IMR-90 (cell line): ENCODE measurements around the gene HNRNPL. TPM values are rescaled to one million over a fixed set of nuclear protein-coding genes. Genes with fewer than 3 reads are reported as not detected.

Experiments used
- ATAC-seq: fragments of 200-7000 bp; cut with Tn5 transposase; 2 replicates; pipeline ENCODE4 v1.9.1; 2020; ENCODE audit warnings: low read depth, mild to moderate bottlenecking, moderate library complexity
- BruUV-seq: library from RNA; stranded (reverse); fragments of 400-500 nt; replicated peaks from 2 replicates; lab custom pipeline; 2021; lab: Mats Ljungman, UMichigan
- CTCF ChIA-PET: fragments of 300-600 bp; formaldehyde crosslinking; extraction: SDS; loops from one replicate; lab custom pipeline; 2021; ENCODE audit warnings: antibody characterized with exemption; lab: Yijun Ruan, JAX
- POLR2A ChIA-PET: fragments of 300-600 bp; sonication (Branson Sonifier 250); formaldehyde crosslinking; loops from one replicate; lab custom pipeline; 2022; ENCODE audit warnings: antibody characterized with exemption; ENCODE audit not compliant: unreplicated experiment; lab: Charles Lee
- DNase-seq: peaks from one replicate; pipeline ENCODE4 v3.0.0; 2013
- H2AFZ ChIP-seq: replicated peaks from 2 replicates; pipeline ENCODE3; 2013; ENCODE audit warnings: low read length, mild to moderate bottlenecking; ENCODE audit not compliant: poor library complexity
- H2AK5ac ChIP-seq: 2 replicates; pipeline ENCODE4 v1.6.1; 2013; ENCODE audit warnings: low read depth, low read length, inconsistent platforms
- H2AK9ac ChIP-seq: replicated peaks from 2 replicates; pipeline ENCODE3; 2013; ENCODE audit warnings: mild to moderate bottlenecking, low read depth, low read length, moderate library complexity; ENCODE audit not compliant: poor library complexity
- H2BK120ac ChIP-seq: 2 replicates; pipeline ENCODE4 v1.6.1; 2013; ENCODE audit warnings: low read depth, low read length, inconsistent platforms
- H2BK15ac ChIP-seq: 3 replicates; pipeline ENCODE4 v1.6.1; 2013; ENCODE audit warnings: low read depth, low read length, inconsistent platforms
- H2BK20ac ChIP-seq: 2 replicates; pipeline ENCODE4 v1.6.1; 2013; ENCODE audit warnings: low read depth, mild to moderate bottlenecking, inconsistent platforms, low read length, moderate library complexity
- H2BK5ac ChIP-seq: 2 replicates; pipeline ENCODE4 v1.6.1; 2013; ENCODE audit warnings: mild to moderate bottlenecking, low read depth, low read length, inconsistent platforms; ENCODE audit not compliant: poor library complexity, severe bottlenecking
- H3K14ac ChIP-seq: replicated peaks from 2 replicates; pipeline ENCODE4 v1.6.1; 2013; ENCODE audit warnings: low read depth, low read length, inconsistent platforms
- H3K18ac ChIP-seq: 2 replicates; pipeline ENCODE4 v1.6.1; 2013; ENCODE audit warnings: low read depth, low read length, control low read depth
- H3K23ac ChIP-seq: 2 replicates; pipeline ENCODE4 v1.6.1; 2013; ENCODE audit warnings: low read depth, low read length, inconsistent platforms
- H3K27ac ChIP-seq: 2 replicates; pipeline ENCODE4 v1.5.1; 2013; ENCODE audit warnings: mild to moderate bottlenecking, control low read depth, low read length; ENCODE audit not compliant: insufficient read depth
- H3K27me3 ChIP-seq: 2 replicates; pipeline ENCODE4 v1.6.1; 2013; ENCODE audit warnings: low read length; ENCODE audit not compliant: control insufficient read depth, insufficient read depth
- H3K36me3 ChIP-seq: 2 replicates; pipeline ENCODE4 v1.6.1; 2013; ENCODE audit warnings: low read length, mixed read lengths; ENCODE audit not compliant: control insufficient read depth, insufficient read depth
- H3K4ac ChIP-seq: 2 replicates; pipeline ENCODE4 v1.6.1; 2013; ENCODE audit warnings: low read depth, low read length, inconsistent platforms
- H3K4me1 ChIP-seq: 2 replicates; pipeline ENCODE4 v1.6.1; 2013; ENCODE audit warnings: low read length, mixed read lengths; ENCODE audit not compliant: control insufficient read depth, insufficient read depth
- H3K4me2 ChIP-seq: 2 replicates; pipeline ENCODE4 v1.6.1; 2013; ENCODE audit warnings: low read depth, mild to moderate bottlenecking, control low read depth, low read length, moderate library complexity
- H3K4me3 ChIP-seq: 2 replicates; pipeline ENCODE4 v1.5.1; 2013; ENCODE audit warnings: low read depth, mild to moderate bottlenecking, control low read depth, low read length, moderate library complexity; ENCODE audit not compliant: insufficient read depth
- H3K56ac ChIP-seq: 2 replicates; pipeline ENCODE4 v1.6.1; 2013; ENCODE audit warnings: low read length, inconsistent platforms; ENCODE audit not compliant: insufficient read depth; ENCODE audit errors: extremely low read depth
- H3K79me1 ChIP-seq, 2 experiments: 2 replicates each; pipeline ENCODE4 v1.6.1; 2013; ENCODE audit warnings: low read length in 2 of 2, inconsistent platforms in 1 of 2, low read depth in 1 of 2
- H3K9ac ChIP-seq: 2 replicates; pipeline ENCODE4 v1.6.1; 2013; ENCODE audit warnings: low read depth, low read length, control low read depth
- H3K9me1 ChIP-seq: 2 replicates; pipeline ENCODE4 v1.6.1; 2013; ENCODE audit warnings: low read length, inconsistent platforms; ENCODE audit not compliant: insufficient read depth
- H3K9me3 ChIP-seq: 2 replicates; pipeline ENCODE4 v1.6.1; 2013; ENCODE audit warnings: low read length; ENCODE audit not compliant: control insufficient read depth, insufficient read depth
- H4K20me1 ChIP-seq: 2 replicates; pipeline ENCODE4 v1.6.1; 2013; ENCODE audit warnings: low read length, inconsistent platforms; ENCODE audit not compliant: insufficient read depth
- H4K5ac ChIP-seq: 2 replicates; pipeline ENCODE4 v1.6.1; 2013; ENCODE audit warnings: mild to moderate bottlenecking, low read depth, low read length, control low read depth
- H4K8ac ChIP-seq, 2 experiments: 2 replicates each; pipeline ENCODE4 v1.6.1; 2013; ENCODE audit warnings: low read depth in 2 of 2, low read length in 2 of 2, control low read depth in 1 of 2, inconsistent platforms in 1 of 2
- H4K91ac ChIP-seq: 2 replicates; pipeline ENCODE4 v1.6.1; 2013; ENCODE audit warnings: low read depth, low read length, inconsistent platforms; ENCODE audit not compliant: insufficient read depth
- CEBPB ChIP-seq: IDR thresholded peaks from 2 replicates; pipeline ENCODE4 v1.6.1; 2012; ENCODE audit warnings: low read depth, low read length, improper control_type of control experiment
- CHD1 ChIP-seq: IDR thresholded peaks from 2 replicates; pipeline ENCODE4 v1.6.1; 2012; ENCODE audit warnings: low read depth, low read length, improper control_type of control experiment
- FOS ChIP-seq: fragments of 150-350 bp; IDR thresholded peaks from 2 replicates; pipeline ENCODE4 v1.6.1; 2016; ENCODE audit warnings: low read depth, low read length
- MAFK ChIP-seq: IDR thresholded peaks from 2 replicates; pipeline ENCODE4 v1.6.1; 2012; ENCODE audit warnings: low read depth, low read length, improper control_type of control experiment
- MAZ ChIP-seq: IDR thresholded peaks from 2 replicates; pipeline ENCODE4 v1.6.1; 2012; ENCODE audit warnings: low read depth, mild to moderate bottlenecking, low read length, improper control_type of control experiment, moderate library complexity, borderline replicate concordance
- MXI1 ChIP-seq: IDR thresholded peaks from 2 replicates; pipeline ENCODE4 v1.6.1; 2012; ENCODE audit warnings: low read depth, mild to moderate bottlenecking, low read length, moderate library complexity, borderline replicate concordance
- NFE2L2 ChIP-seq: fragments of 150-350 bp; IDR thresholded peaks from 2 replicates; pipeline ENCODE4 v1.6.1; 2016; ENCODE audit warnings: low read depth, mild to moderate bottlenecking, low read length
- POLR2A ChIP-seq: IDR thresholded peaks from 2 replicates; pipeline ENCODE4 v1.6.1; 2012; ENCODE audit warnings: mild to moderate bottlenecking, low read depth, low read length
- SMC3 ChIP-seq: fragments of 150-350 bp; IDR thresholded peaks from 2 replicates; pipeline ENCODE4 v1.6.1; 2016; ENCODE audit warnings: low read depth, mild to moderate bottlenecking, antibody characterized with exemption, low read length, moderate library complexity
- WGBS, 2 experiments: methylation state at CpG; one replicate each; pipeline versions ENCODE4 v1.1.5 to v1.1.7; 2013; ENCODE audit warnings: missing lambda C conversion rate in 2 of 2; ENCODE audit not compliant: insufficient read length in 1 of 2; ENCODE audit errors: extremely low coverage in 2 of 2; 5-methylcytosine and 5-hydroxymethylcytosine counted together
- dilution Hi-C: fragments of 300-500 bp; cut with HindIII; formaldehyde crosslinking; loops from one replicate; pipeline ENCODE4 v1.14.3; 2018; ENCODE audit warnings: low sequenced_read_pairs; ENCODE audit not compliant: unreplicated experiment
- in situ Hi-C: fragments of 300-500 bp; cut with MboI; formaldehyde crosslinking; loops from 3 replicates; pipeline ENCODE4 v1.14.3; 2019; ENCODE audit warnings: low sequenced_read_pairs, inconsistent platforms, mixed read lengths
- intact Hi-C: fragments of 100-400 bp; cut with micrococcal nuclease; formaldehyde crosslinking; loops from 2 replicates; pipeline ENCODE4 v1.10.0; 2022
- polyA plus RNA-seq, 3 experiments: library from polyadenylated mRNA; depleted of rRNA; stranded (reverse); fragments of >200 nt; gene quantifications; 2 replicates each; pipeline ENCODE4 v1.2.3, GENCODE V29; 2012; ENCODE audit warnings: low replicate concordance in 1 of 3
- total RNA-seq: library from RNA; depleted of rRNA; stranded (reverse); fragments of >200 nt; gene quantifications from 2 replicates; pipeline ENCODE4 v1.2.3, GENCODE V29; 2012

The HNRNPL gene
- total and polyA plus RNA-seq, 2 of the 4 experiments (the other 2 are of a cell fraction), result 277 to 429 TPM

- H4K91ac ChIP-seq, result no peak overlapping the region
- no peak overlapping the region for H3K4me3 ChIP-seq
- no peak overlapping the region for H3K18ac ChIP-seq
- H2BK15ac ChIP-seq, result no peak overlapping the region
- in situ Hi-C loops, result no loop called here
- H3K27me3 ChIP-seq, result no peaks in the 10 kb centered on the region
- no peaks in the 10 kb centered on the region; the same call in 1 of the 2 replicates for H3K4me1 ChIP-seq
- H2AFZ ChIP-seq, result no peak overlapping the region
- H2BK20ac ChIP-seq, result no peak overlapping the region
- no peak overlapping the region for H4K8ac ChIP-seq
- no peak overlapping the region for H3K4ac ChIP-seq
- no peak overlapping the region for H2AK5ac ChIP-seq
- POLR2A ChIA-PET, result no interaction called here
- H3K4me2 ChIP-seq, result no peak overlapping the region
- no peak overlapping the region for H3K27ac ChIP-seq
- no peak overlapping the region for H3K23ac ChIP-seq
- H3K9ac ChIP-seq, result no peak overlapping the region
- H3K56ac ChIP-seq, result no peak overlapping the region
- dilution Hi-C loops, result no loop called here
- BruUV-seq, result no TSS peak
- CTCF ChIA-PET, result no interaction called here
- TF ChIP-seq CEBPB (no peak), NFE2L2 (no peak), SMC3 (no peak), FOS (no peak), POLR2A (no peak), CHD1 (no peak), MAZ (no peak), MXI1 (no peak), MAFK (no peak)
- H3K9me3 ChIP-seq, result no peaks in the 10 kb centered on the region
- WGBS, 2 experiments, result 40% methylated on average over 2 of the region's 10 CpGs; no CpG with 5 or more reads in 1 of the 2 experiments
- H2BK120ac ChIP-seq, result no peak overlapping the region
- DNase-seq, result no peak
- ATAC-seq, result no peak
- no peak overlapping the region for H3K14ac ChIP-seq
- H3K79me1 ChIP-seq, result no peaks in the 10 kb centered on the region
- intact Hi-C loops, result no loop called here
- H2BK5ac ChIP-seq, result no peak overlapping the region
- H3K9me1 ChIP-seq, result no peaks in the 10 kb centered on the region
- no peaks in the 10 kb centered on the region for H3K36me3 ChIP-seq
- no peaks in the 10 kb centered on the region for H4K20me1 ChIP-seq
- no peak overlapping the region for H4K5ac ChIP-seq
- no peak overlapping the region for H2AK9ac ChIP-seq
Observed at GRCh38 chr19:38862321-38863059, 12.7 kb upstream of the HNRNPL start.
